Measurements from ENCODE around the gene ZMAT5.

ZMAT5 gene

GRCh38 chr22:29751669-29752068, 15.1 kb downstream of the ZMAT5 start:
- no peak for DNase-seq

GRCh38 chr22:29750559-29751538, 16.0 kb downstream of the ZMAT5 start:
- DNase-seq: no peak

GRCh38 chr22:29750029-29750428, 16.8 kb downstream of the ZMAT5 start:
- no peak for DNase-seq

- DNase-seq: no peak
Measured at GRCh38 chr22:29748248-29748893, 18.4 kb downstream of the ZMAT5 start.

GRCh38 chr22:29747832-29748231, 19.0 kb downstream of the ZMAT5 start:
- DNase-seq: no peak

- DNase-seq: peak; percentile 37
Measured at GRCh38 chr22:29744902-29745301, 21.9 kb downstream of the ZMAT5 start.

- no peak for DNase-seq
Measured at GRCh38 chr22:29742326-29742725, 24.5 kb downstream of the ZMAT5 start.

GRCh38 chr22:29741926-29742325, 24.9 kb downstream of the ZMAT5 start:
- no peak for DNase-seq

- no peak for DNase-seq
Measured at GRCh38 chr22:29740216-29740615, 26.6 kb downstream of the ZMAT5 start.

GRCh38 chr22:29739346-29739875, 27.4 kb downstream of the ZMAT5 start:
- no peak for DNase-seq

GRCh38 chr22:29738118-29738815, 28.5 kb downstream of the ZMAT5 start:
- DNase-seq: no peak

GRCh38 chr22:29737251-29738117, 29.3 kb downstream of the ZMAT5 start:
- no peak for DNase-seq

GRCh38 chr22:29735416-29735815, 31.4 kb downstream of the ZMAT5 start:
- DNase-seq: no peak

- DNase-seq: no peak
Measured at GRCh38 chr22:29734838-29735237, 32.0 kb downstream of the ZMAT5 start.

- no peak for DNase-seq
Measured at GRCh38 chr22:29734406-29734805, 32.4 kb downstream of the ZMAT5 start.

- peak; percentile 73 for DNase-seq
Measured at GRCh38 chr22:29733362-29734201, 33.2 kb downstream of the ZMAT5 start.

GRCh38 chr22:29732883-29733282, 33.9 kb downstream of the ZMAT5 start:
- DNase-seq: no peak

- DNase-seq: no peak
Measured at GRCh38 chr22:29731058-29731850, 35.6 kb downstream of the ZMAT5 start.

- DNase-seq: no peak
Measured at GRCh38 chr22:29729161-29729560, 37.6 kb downstream of the ZMAT5 start.

GRCh38 chr22:29727131-29727523, 39.7 kb downstream of the ZMAT5 start:
- DNase-seq: no peak
